KMS-11 (cell line): ENCODE data around the gene PMFBP1.

Source experiments
- H2AFZ ChIP-seq: fragments of 200-600 bp; sonication (generic); 2 replicates; pipeline ENCODE4 v1.6.1; 2016; ENCODE audit warnings: antibody characterized with exemption, mixed run types, low read depth
- H3K27ac ChIP-seq: fragments of 200-600 bp; sonication (generic); 2 replicates; pipeline ENCODE4 v1.6.1; 2016; ENCODE audit warnings: mild to moderate bottlenecking, mixed run types
- H3K27me3 ChIP-seq: fragments of 200-600 bp; sonication (generic); 2 replicates; pipeline ENCODE4 v1.6.1; 2017; ENCODE audit warnings: mild to moderate bottlenecking, low read depth, mixed run types, moderate library complexity; ENCODE audit not compliant: insufficient read depth
- H3K36me3 ChIP-seq: fragments of 200-600 bp; sonication (generic); 2 replicates; pipeline ENCODE4 v1.6.1; 2017; ENCODE audit warnings: mild to moderate bottlenecking, mixed run types; ENCODE audit not compliant: insufficient read depth
- H3K4me1 ChIP-seq: fragments of 200-600 bp; sonication (generic); 2 replicates; pipeline ENCODE4 v1.6.1; 2016; ENCODE audit warnings: mild to moderate bottlenecking, low read depth, mixed run types; ENCODE audit not compliant: poor library complexity, severe bottlenecking
- H3K4me2 ChIP-seq: fragments of 200-600 bp; sonication (generic); 2 replicates; pipeline ENCODE4 v1.7.0; 2016; ENCODE audit warnings: mild to moderate bottlenecking, mixed run types
- H3K4me3 ChIP-seq: fragments of 200-600 bp; sonication (generic); IDR thresholded peaks from 2 replicates; pipeline ENCODE4 v1.6.1; 2017; ENCODE audit warnings: low read depth, low read length, mixed read lengths; ENCODE audit not compliant: insufficient read depth
- H3K79me2 ChIP-seq: fragments of 200-600 bp; sonication (generic); 2 replicates; pipeline ENCODE4 v1.6.1; 2016; ENCODE audit warnings: low read depth, mixed run types; ENCODE audit not compliant: insufficient read depth
- H3K9ac ChIP-seq: fragments of 200-600 bp; sonication (generic); 2 replicates; pipeline ENCODE4 v1.6.1; 2016; ENCODE audit warnings: mild to moderate bottlenecking, mixed run types
- H4K20me1 ChIP-seq: fragments of 200-600 bp; sonication (generic); 2 replicates; pipeline ENCODE4 v1.6.1; 2016; ENCODE audit warnings: mild to moderate bottlenecking, mixed run types; ENCODE audit not compliant: insufficient read depth
- TF ChIP-seq, protein P1 (sequence below): fragments of 200-600 bp; sonication (generic); conservative IDR thresholded peaks from 2 replicates; pipeline ENCODE4 v1.6.1; 2017; ENCODE audit warnings: low read depth, mild to moderate bottlenecking, antibody characterized with exemption, low read length, moderate library complexity, mixed read lengths

Gene PMFBP1

DNA sequence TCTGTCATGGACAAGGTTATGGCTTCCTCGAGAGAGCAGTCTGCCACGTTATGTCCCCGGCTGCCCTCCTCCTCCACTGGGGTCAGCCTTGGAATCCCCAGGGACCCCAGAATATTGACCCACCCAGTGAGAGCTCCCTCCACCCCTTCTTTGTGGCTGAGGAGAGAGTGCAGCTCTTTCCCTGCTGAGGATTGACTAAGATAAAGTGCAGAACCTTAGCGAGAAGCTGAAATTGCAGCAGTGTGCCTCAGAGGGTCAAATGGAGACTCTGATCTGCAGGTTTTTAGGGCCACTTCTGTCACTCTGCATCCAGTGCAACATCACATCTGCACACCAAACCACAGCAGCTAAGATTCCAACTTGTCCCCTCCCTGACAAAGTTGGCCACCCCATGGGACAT is 25.6 kb upstream of the PMFBP1 start:
- H3K4me1 ChIP-seq = no peaks in the 10 kb centered on the region
- H3K27ac ChIP-seq = no peak overlapping the region
- no peak overlapping the region for H3K4me3 ChIP-seq
- H2AFZ ChIP-seq = no peak overlapping the region
- H3K4me2 ChIP-seq = no peak overlapping the region
- H3K9ac ChIP-seq = no peak overlapping the region
- TF ChIP-seq, protein P1, sequence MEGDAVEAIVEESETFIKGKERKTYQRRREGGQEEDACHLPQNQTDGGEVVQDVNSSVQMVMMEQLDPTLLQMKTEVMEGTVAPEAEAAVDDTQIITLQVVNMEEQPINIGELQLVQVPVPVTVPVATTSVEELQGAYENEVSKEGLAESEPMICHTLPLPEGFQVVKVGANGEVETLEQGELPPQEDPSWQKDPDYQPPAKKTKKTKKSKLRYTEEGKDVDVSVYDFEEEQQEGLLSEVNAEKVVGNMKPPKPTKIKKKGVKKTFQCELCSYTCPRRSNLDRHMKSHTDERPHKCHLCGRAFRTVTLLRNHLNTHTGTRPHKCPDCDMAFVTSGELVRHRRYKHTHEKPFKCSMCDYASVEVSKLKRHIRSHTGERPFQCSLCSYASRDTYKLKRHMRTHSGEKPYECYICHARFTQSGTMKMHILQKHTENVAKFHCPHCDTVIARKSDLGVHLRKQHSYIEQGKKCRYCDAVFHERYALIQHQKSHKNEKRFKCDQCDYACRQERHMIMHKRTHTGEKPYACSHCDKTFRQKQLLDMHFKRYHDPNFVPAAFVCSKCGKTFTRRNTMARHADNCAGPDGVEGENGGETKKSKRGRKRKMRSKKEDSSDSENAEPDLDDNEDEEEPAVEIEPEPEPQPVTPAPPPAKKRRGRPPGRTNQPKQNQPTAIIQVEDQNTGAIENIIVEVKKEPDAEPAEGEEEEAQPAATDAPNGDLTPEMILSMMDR = no peak
- no peaks in the 10 kb centered on the region for H4K20me1 ChIP-seq
- no peaks in the 10 kb centered on the region for H3K36me3 ChIP-seq
- H3K79me2 ChIP-seq = no peaks in the 10 kb centered on the region
- H3K27me3 ChIP-seq = no peaks in the 10 kb centered on the region

GRCh38 chr16:72195609-72196008 is 23.7 kb upstream of the PMFBP1 start:
- Histone ChIP-seq H3K4me1 (no peaks in the 10 kb centered on the region), H3K9ac (no peak overlapping the region), H3K36me3 (no peaks in the 10 kb centered on the region), H3K27ac (no peak overlapping the region), H4K20me1 (no peaks in the 10 kb centered on the region), H2AFZ (no peak overlapping the region), H3K4me3 (no peak overlapping the region), H3K27me3 (no peaks in the 10 kb centered on the region), H3K4me2 (no peak overlapping the region), H3K79me2 (no peaks in the 10 kb centered on the region)
- TF ChIP-seq, protein P1 = no peak

GRCh38 chr16:72191551-72191950 is 19.6 kb upstream of the PMFBP1 start:
- Histone ChIP-seq H3K4me1 (no peaks in the 10 kb centered on the region), H3K4me2 (no peak overlapping the region), H3K36me3 (no peaks in the 10 kb centered on the region), H3K79me2 (no peaks in the 10 kb centered on the region), H3K4me3 (no peak overlapping the region), H3K27me3 (no peaks in the 10 kb centered on the region), H2AFZ (no peak overlapping the region), H4K20me1 (no peaks in the 10 kb centered on the region), H3K9ac (no peak overlapping the region), H3K27ac (no peak overlapping the region)
- TF ChIP-seq, protein P1 = no peak

DNA sequence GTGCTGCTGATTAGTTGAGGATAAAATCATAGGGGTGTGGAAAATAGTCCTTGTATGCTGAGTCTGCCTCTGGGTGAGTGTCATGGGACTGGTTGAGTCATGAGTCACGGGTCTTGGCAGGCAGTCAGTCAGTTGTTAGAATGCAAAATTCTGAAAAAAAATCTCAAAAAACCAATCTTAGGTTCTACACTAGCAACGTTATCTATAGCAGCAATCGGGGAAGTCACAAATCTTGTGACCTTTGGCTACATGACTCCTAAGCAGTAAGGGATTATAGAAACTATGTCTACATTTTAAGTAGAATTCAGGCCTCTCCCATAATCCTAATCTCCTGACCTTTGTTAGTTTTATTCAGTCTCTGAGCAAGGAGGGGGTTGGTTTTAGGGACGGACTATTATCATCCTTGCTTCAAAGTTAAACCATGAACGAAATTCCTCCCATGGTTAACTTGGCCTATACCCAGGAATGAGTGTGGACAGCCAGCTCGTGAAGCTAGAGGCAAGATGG is 18.0 kb upstream of the PMFBP1 start:
- Histone ChIP-seq H3K4me3 (no peak overlapping the region), H3K4me2 (no peak overlapping the region), H4K20me1 (no peaks in the 10 kb centered on the region), H2AFZ (no peak overlapping the region), H3K4me1 (no peaks in the 10 kb centered on the region), H3K27ac (no peak overlapping the region), H3K36me3 (no peaks in the 10 kb centered on the region), H3K79me2 (no peaks in the 10 kb centered on the region), H3K9ac (no peak overlapping the region), H3K27me3 (no peaks in the 10 kb centered on the region)
- TF ChIP-seq, protein P1 = no peak

GRCh38 chr16:72188541-72188940 is 16.6 kb upstream of the PMFBP1 start:
- no peak overlapping the region for H3K4me2 ChIP-seq
- no peak overlapping the region for H2AFZ ChIP-seq
- no peaks in the 10 kb centered on the region for H3K27me3 ChIP-seq
- no peak overlapping the region for H3K9ac ChIP-seq
- H3K4me3 ChIP-seq = no peak overlapping the region
- no peaks in the 10 kb centered on the region for H3K36me3 ChIP-seq
- TF ChIP-seq, protein P1 = no peak
- H3K79me2 ChIP-seq = no peaks in the 10 kb centered on the region
- H4K20me1 ChIP-seq = no peaks in the 10 kb centered on the region
- no peak overlapping the region for H3K27ac ChIP-seq
- H3K4me1 ChIP-seq = no peaks in the 10 kb centered on the region
